AG04449 (cell line): ENCODE measurements around the gene BCAS3.

Experiments used
- CTCF ChIA-PET: fragments of 350-600 bp; formaldehyde crosslinking; extraction: SDS; loops from one replicate; lab custom pipeline; 2021; ENCODE audit warnings: antibody characterized with exemption; lab: Yijun Ruan, JAX
- POLR2A ChIA-PET: fragments of 400-600, 350-600 bp; formaldehyde crosslinking; extraction: SDS; loops from one replicate; lab custom pipeline; 2020; ENCODE audit warnings: antibody characterized with exemption, inconsistent platforms; lab: Yijun Ruan, JAX
- DNase-seq: peaks from one replicate; pipeline ENCODE4 v3.0.0-alpha.2; 2010; ENCODE audit warnings: low read depth, low spot score
- H3K4me3 ChIP-seq: 2 replicates; pipeline ENCODE4 v1.5.1; 2011; ENCODE audit warnings: low read depth, mild to moderate bottlenecking, control low read depth, low read length
- TF ChIP-seq, protein P1 (sequence below): IDR thresholded peaks from one replicate; pipeline ENCODE4 v1.5.1; 2011; ENCODE audit warnings: mild to moderate bottlenecking, moderate library complexity, low read length, control low read depth, inconsistent platforms; ENCODE audit not compliant: insufficient read depth; ENCODE audit errors: missing control alignments

Gene BCAS3

GRCh38 chr17:60947100-60947499 lies 269.4 kb downstream of the BCAS3 start:
- no peak overlapping the region for H3K4me3 ChIP-seq
- CTCF ChIA-PET: interaction anchor here (0.6 to 1.3 kb wide), 4 partner anchors 9 to 445 kb away, joined by 3 to 5 read pairs (median 4); no protein-coding TSS in a partner anchor
- TF ChIP-seq, protein P1, sequence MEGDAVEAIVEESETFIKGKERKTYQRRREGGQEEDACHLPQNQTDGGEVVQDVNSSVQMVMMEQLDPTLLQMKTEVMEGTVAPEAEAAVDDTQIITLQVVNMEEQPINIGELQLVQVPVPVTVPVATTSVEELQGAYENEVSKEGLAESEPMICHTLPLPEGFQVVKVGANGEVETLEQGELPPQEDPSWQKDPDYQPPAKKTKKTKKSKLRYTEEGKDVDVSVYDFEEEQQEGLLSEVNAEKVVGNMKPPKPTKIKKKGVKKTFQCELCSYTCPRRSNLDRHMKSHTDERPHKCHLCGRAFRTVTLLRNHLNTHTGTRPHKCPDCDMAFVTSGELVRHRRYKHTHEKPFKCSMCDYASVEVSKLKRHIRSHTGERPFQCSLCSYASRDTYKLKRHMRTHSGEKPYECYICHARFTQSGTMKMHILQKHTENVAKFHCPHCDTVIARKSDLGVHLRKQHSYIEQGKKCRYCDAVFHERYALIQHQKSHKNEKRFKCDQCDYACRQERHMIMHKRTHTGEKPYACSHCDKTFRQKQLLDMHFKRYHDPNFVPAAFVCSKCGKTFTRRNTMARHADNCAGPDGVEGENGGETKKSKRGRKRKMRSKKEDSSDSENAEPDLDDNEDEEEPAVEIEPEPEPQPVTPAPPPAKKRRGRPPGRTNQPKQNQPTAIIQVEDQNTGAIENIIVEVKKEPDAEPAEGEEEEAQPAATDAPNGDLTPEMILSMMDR: no peak
- POLR2A ChIA-PET: no interaction called here
- no peak for DNase-seq

- POLR2A ChIA-PET: no interaction called here
- CTCF ChIA-PET: interaction anchor here (0.9 to 1.3 kb wide), 2 partner anchors 24 to 444 kb away, joined by 3 to 5 read pairs; no protein-coding TSS in a partner anchor
- H3K4me3 ChIP-seq: no peak overlapping the region
- DNase-seq: no peak
- TF ChIP-seq, protein P1: no peak
Observed at GRCh38 chr17:60947543-60947942, 269.9 kb downstream of the BCAS3 start.

GRCh38 chr17:60952747-60953146 lies 275.1 kb downstream of the BCAS3 start:
- TF ChIP-seq, protein P1: no peak
- H3K4me3 ChIP-seq: no peak overlapping the region
- DNase-seq: no peak
- ChIA-PET POLR2A (no interaction called here), CTCF (interaction anchor here (1.4 to 1.5 kb wide), 2 partner anchors 9 to 19 kb away, joined by 3 to 6 read pairs; no protein-coding TSS in a partner anchor)

DNA sequence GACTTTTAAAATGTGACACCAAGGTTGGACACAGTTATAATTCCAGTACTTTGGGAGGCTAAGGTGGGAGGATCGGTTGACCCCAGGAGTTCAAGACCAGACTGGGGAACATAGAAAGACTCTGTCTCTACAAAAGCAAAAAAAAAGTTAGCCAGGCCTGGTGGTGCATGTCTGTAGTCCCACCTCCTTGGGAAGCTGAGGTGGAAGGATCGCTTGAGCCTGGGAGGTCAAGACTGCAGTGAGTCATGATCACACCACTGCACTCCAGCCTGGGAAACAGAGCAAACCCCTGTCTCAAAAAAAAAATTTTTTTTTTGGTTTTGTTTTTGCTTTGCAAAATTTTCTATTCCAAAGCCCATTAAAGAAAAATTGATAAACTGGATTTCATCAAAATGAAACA lies 281.4 kb downstream of the BCAS3 start:
- POLR2A ChIA-PET: no interaction called here
- CTCF ChIA-PET: no interaction called here
- TF ChIP-seq, protein P1: no peak
- no peak for DNase-seq
- H3K4me3 ChIP-seq: no peak overlapping the region

GRCh38 chr17:60959696-60960095 lies 282.0 kb downstream of the BCAS3 start:
- no peak overlapping the region for H3K4me3 ChIP-seq
- POLR2A ChIA-PET: no interaction called here
- no peak for DNase-seq
- TF ChIP-seq, protein P1: no peak
- CTCF ChIA-PET: interaction anchor here (0.6 kb wide), 1 partner anchor 13 kb away, joined by 3 read pairs; no protein-coding TSS in a partner anchor

- POLR2A ChIA-PET: no interaction called here
- CTCF ChIA-PET: interaction anchor here (1.0 to 3.0 kb wide), 2 partner anchors 11 to 241 kb away, joined by 3 to 24 read pairs; no protein-coding TSS in a partner anchor
- no peak overlapping the region for H3K4me3 ChIP-seq
- no peak for DNase-seq
- TF ChIP-seq, protein P1: no peak
Observed at GRCh38 chr17:60960398-60961065, 282.9 kb downstream of the BCAS3 start.
